Endothelial cell of umbilical vein (primary cell): ENCODE data around the gene IP6K3. TPM values are rescaled to one million over a fixed set of nuclear protein-coding genes. Genes with fewer than 3 reads are reported as not detected.

Experiments
- BruUV-seq: library from RNA; stranded (reverse); fragments of 400-500 nt; replicated peaks from 2 replicates; lab custom pipeline; 2021; lab: Mats Ljungman, UMichigan
- CTCF ChIA-PET: fragments of 300-600, 350-600 bp; sonication (Branson Sonifier 250); formaldehyde crosslinking; loops from one replicate; lab custom pipeline; 2021; ENCODE audit warnings: antibody characterized with exemption, inconsistent platforms; lab: Charles Lee
- POLR2A ChIA-PET: fragments of 300-600, 350-600 bp; sonication (Branson Sonifier 250); formaldehyde crosslinking; loops from one replicate; lab custom pipeline; 2021; ENCODE audit warnings: antibody characterized with exemption, inconsistent platforms; lab: Charles Lee
- DNase-seq: peaks from one replicate; pipeline ENCODE4 v3.0.0-alpha.2; 2011; ENCODE audit warnings: low read depth, low spot score
- FAIRE-seq: peaks from 2 replicates; lab custom pipeline; 2011; peaks lifted over from hg19 to GRCh38; lab: Jason Lieb, UNC
- H2AFZ ChIP-seq: 2 replicates; pipeline ENCODE4 v1.6.0; 2012; ENCODE audit warnings: low read depth, low read length, control low read depth, inconsistent platforms
- H3K27ac ChIP-seq: 2 replicates; pipeline ENCODE4 v1.5.1; 2011; ENCODE audit warnings: low read depth, mild to moderate bottlenecking, control low read depth, low read length, moderate library complexity; ENCODE audit not compliant: insufficient read depth
- H3K27me3 ChIP-seq, 2 experiments: 2 replicates each; pipeline versions ENCODE4 v1.6.0 to v1.6.1; 2011; ENCODE audit warnings: low read length in 2 of 2, mixed read lengths in 1 of 2; ENCODE audit not compliant: control insufficient read depth in 2 of 2, insufficient read depth in 2 of 2
- H3K36me3 ChIP-seq, 2 experiments: 2 replicates in 1 of 2; 3 replicates in 1 of 2; pipeline ENCODE4 v1.5.1; 2011; ENCODE audit warnings: low read length in 2 of 2, mild to moderate bottlenecking in 1 of 2, moderate library complexity in 1 of 2; ENCODE audit not compliant: control insufficient read depth in 2 of 2, insufficient read depth in 2 of 2; ENCODE audit errors: extremely low read depth in 1 of 2
- H3K4me1 ChIP-seq: 3 replicates; pipeline ENCODE4 v1.5.1; 2011; ENCODE audit warnings: mild to moderate bottlenecking, low read length; ENCODE audit not compliant: control insufficient read depth, insufficient read depth; ENCODE audit errors: extremely low read depth
- H3K4me2 ChIP-seq: 2 replicates; pipeline ENCODE4 v1.6.1; 2011; ENCODE audit warnings: low read length, control low read depth, mixed read lengths; ENCODE audit not compliant: insufficient read depth
- H3K4me3 ChIP-seq, 3 experiments: fragments of 200-600 bp in 1 of 3; sonication (generic), shearing (Covaris generic) in 1 of 3; replicated peaks in 1 of 3; 2 replicates each; pipeline ENCODE4 v1.5.1; 2011 to 2016; ENCODE audit warnings: control low read depth in 3 of 3, low read length in 3 of 3, mild to moderate bottlenecking in 2 of 3, inconsistent platforms in 1 of 3, low read depth in 1 of 3, moderate library complexity in 1 of 3; ENCODE audit not compliant: insufficient read depth in 1 of 3
- H3K79me2 ChIP-seq: 2 replicates; pipeline ENCODE4 v1.6.0; 2012; ENCODE audit warnings: low read length, inconsistent platforms; ENCODE audit not compliant: control insufficient read depth, insufficient read depth
- H3K9ac ChIP-seq: replicated peaks from 2 replicates; pipeline ENCODE3; 2011; ENCODE audit warnings: low read length, control low read depth; ENCODE audit not compliant: insufficient read depth; ENCODE audit errors: extremely low read depth
- H3K9me1 ChIP-seq: replicated peaks from 3 replicates; pipeline ENCODE4 v1.6.0; 2011; ENCODE audit warnings: mild to moderate bottlenecking, low read length; ENCODE audit not compliant: control insufficient read depth, insufficient read depth; ENCODE audit errors: extremely low read depth
- H3K9me3 ChIP-seq: replicated peaks from 2 replicates; pipeline ENCODE4 v1.5.1; 2012; ENCODE audit warnings: low read length, inconsistent platforms; ENCODE audit not compliant: control insufficient read depth, insufficient read depth
- H4K20me1 ChIP-seq: replicated peaks from 2 replicates; pipeline ENCODE3; 2011; ENCODE audit warnings: mild to moderate bottlenecking, low read length; ENCODE audit not compliant: control insufficient read depth, insufficient read depth; ENCODE audit errors: extremely low read depth
- CTCF ChIP-seq, 2 donors: IDR thresholded peaks; 1 replicate in 1 of 2; 2 replicates in 1 of 2; pipeline ENCODE4 v1.5.1; 2011; ENCODE audit warnings: low read length in 2 of 2, mild to moderate bottlenecking in 2 of 2, moderate library complexity in 2 of 2, control low read depth in 1 of 2, inconsistent platforms in 1 of 2, low read depth in 1 of 2; ENCODE audit not compliant: insufficient read depth in 1 of 2; ENCODE audit errors: extremely low read depth in 1 of 2
- EZH2 ChIP-seq: IDR thresholded peaks from 2 replicates; pipeline ENCODE4 v1.6.1; 2012; ENCODE audit warnings: borderline replicate concordance, low read depth, mild to moderate bottlenecking, moderate library complexity, low read length, inconsistent platforms; ENCODE audit not compliant: severe bottlenecking
- FOS ChIP-seq: IDR thresholded peaks from 2 replicates; pipeline ENCODE4 v1.6.1; 2011; ENCODE audit warnings: mild to moderate bottlenecking, low read length, moderate library complexity, borderline replicate concordance; ENCODE audit not compliant: insufficient read depth
- GATA2 ChIP-seq: IDR thresholded peaks from 2 replicates; pipeline ENCODE4 v1.7.0; 2011; ENCODE audit warnings: low read depth, mild to moderate bottlenecking, moderate library complexity, mixed read lengths, low read length; ENCODE audit not compliant: insufficient read length, insufficient read depth
- JUN ChIP-seq: IDR thresholded peaks from 2 replicates; pipeline ENCODE4 v1.6.1; 2011; ENCODE audit warnings: borderline replicate concordance, low read depth; ENCODE audit not compliant: insufficient read length, insufficient read depth
- MAX ChIP-seq: IDR thresholded peaks from 2 replicates; pipeline ENCODE4 v1.6.1; 2011; ENCODE audit not compliant: insufficient read depth, insufficient read length
- MYC ChIP-seq: IDR thresholded peaks from one replicate; pipeline ENCODE4 v1.6.1; 2011; ENCODE audit warnings: mild to moderate bottlenecking, low read depth, low read length
- POLR2A ChIP-seq: IDR thresholded peaks from 2 replicates; pipeline ENCODE4 v1.6.1; 2012; ENCODE audit warnings: low read depth, mild to moderate bottlenecking, control low read depth, low read length
- POLR2AphosphoS5 ChIP-seq: IDR thresholded peaks from 2 replicates; pipeline ENCODE4 v1.6.1; 2012; ENCODE audit warnings: low read depth, mild to moderate bottlenecking, control low read depth, low read length, moderate library complexity; ENCODE audit not compliant: insufficient read depth
- dilution Hi-C: fragments of 300-500 bp; cut with MboI; formaldehyde crosslinking; loops from one replicate; pipeline ENCODE4 v1.15.0; 2019; ENCODE audit warnings: low sequenced_read_pairs; ENCODE audit not compliant: extremely low pct_ligation_motif_present
- intact Hi-C: fragments of 100-400 bp; cut with micrococcal nuclease; formaldehyde crosslinking; loops from one replicate; pipeline ENCODE4 v1.10.0; 2022
- polyA plus RNA-seq, 4 experiments: library from polyadenylated mRNA; depleted of rRNA in 3 of 4; stranded (reverse) in 3 of 4; unstranded in 1 of 4; fragments of >200 nt; gene quantifications; 2 replicates each; pipeline versions ENCODE4 v1.2.1 to v1.2.3, GENCODE V29; 2011 to 2012; ENCODE audit warnings: missing spikeins in 1 of 4
- total RNA-seq: library from RNA; stranded (reverse); gene quantifications from 2 replicates; pipeline ENCODE4 v1.2.3, GENCODE V29; 2021

Gene IP6K3
- total and polyA plus RNA-seq, 2 donors (not counting 3 experiments of a cell fraction or from before 2014, with no cell fraction given): not detected

GRCh38 chr6:33765368-33765767, 18.7 kb upstream of the IP6K3 start:
- intact Hi-C loops: no loop called here
- CTCF ChIA-PET: interaction anchor here (9.0 kb wide), 1 partner anchor 262 kb away, joined by 286 read pairs; no protein-coding TSS in a partner anchor

More at GRCh38 chr6:33765368-33765767, 18.7 kb upstream of the IP6K3 start:
- H4K20me1 ChIP-seq: no peaks in the 10 kb centered on the region
- no peaks in the 10 kb centered on the region for H3K9me3 ChIP-seq
- H3K27ac ChIP-seq: no peak overlapping the region
- H2AFZ ChIP-seq: no peak overlapping the region
- H3K9me1 ChIP-seq: no peaks in the 10 kb centered on the region
- dilution Hi-C loops: no loop called here
- no peak overlapping the region for H3K4me3 ChIP-seq
- H3K27me3 ChIP-seq: no peaks in the 10 kb centered on the region
- FAIRE-seq (no peak), DNase-seq (no peak)
- no peak overlapping the region for H3K4me2 ChIP-seq
- no peak overlapping the region for H3K9ac ChIP-seq
- H3K36me3 ChIP-seq: no peaks in the 10 kb centered on the region
- H3K79me2 ChIP-seq: no peaks in the 10 kb centered on the region
- peaks cover 11% of the 10 kb centered on the region for H3K4me1 ChIP-seq
- POLR2A ChIA-PET: no interaction called here
- no peak for TF ChIP-seq EZH2
- no peak for TF ChIP-seq POLR2A
- TF ChIP-seq POLR2AphosphoS5: no peak
- TF ChIP-seq JUN: no peak
- TF ChIP-seq MAX: no peak
- TF ChIP-seq CTCF (IDR thresholded peaks at IDR 0.05; ENCODE audit: extremely low read depth in 1 of 2, insufficient read depth in 1 of 2, low read depth in 1 of 2, low read length in 2 of 2): no peak
- TF ChIP-seq GATA2: no peak
- TF ChIP-seq MYC: no peak
- TF ChIP-seq FOS: no peak
- BruUV-seq: no TSS peak
